Measurements from ENCODE around the gene PIP5KL1.

Gene PIP5KL1

DNA sequence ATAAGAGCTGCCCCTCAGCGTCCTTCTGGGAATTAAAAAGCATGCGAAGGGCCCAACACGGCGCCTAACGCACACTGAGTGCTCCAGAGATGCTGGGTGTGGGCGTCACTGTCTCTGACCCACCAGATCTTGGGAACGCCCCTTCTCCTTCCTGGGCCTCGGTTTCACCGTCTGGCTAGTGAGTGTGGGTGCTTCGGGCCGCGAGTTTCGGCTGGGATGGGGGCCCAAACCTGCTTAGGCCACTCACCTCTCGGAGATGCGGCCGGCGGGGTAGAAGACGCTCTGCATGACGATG lies 3.7 kb downstream of the PIP5KL1 start:
- no peak for TF ChIP-seq GATA1 (IDR thresholded peaks at IDR 0.05; ENCODE audit: low read depth, low read length)
- TF ChIP-seq POLR2A (IDR thresholded peaks at IDR 0.05; ENCODE audit: low read length), result no peak
- peak; percentile 36 to 45 for DNase-seq

DNA sequence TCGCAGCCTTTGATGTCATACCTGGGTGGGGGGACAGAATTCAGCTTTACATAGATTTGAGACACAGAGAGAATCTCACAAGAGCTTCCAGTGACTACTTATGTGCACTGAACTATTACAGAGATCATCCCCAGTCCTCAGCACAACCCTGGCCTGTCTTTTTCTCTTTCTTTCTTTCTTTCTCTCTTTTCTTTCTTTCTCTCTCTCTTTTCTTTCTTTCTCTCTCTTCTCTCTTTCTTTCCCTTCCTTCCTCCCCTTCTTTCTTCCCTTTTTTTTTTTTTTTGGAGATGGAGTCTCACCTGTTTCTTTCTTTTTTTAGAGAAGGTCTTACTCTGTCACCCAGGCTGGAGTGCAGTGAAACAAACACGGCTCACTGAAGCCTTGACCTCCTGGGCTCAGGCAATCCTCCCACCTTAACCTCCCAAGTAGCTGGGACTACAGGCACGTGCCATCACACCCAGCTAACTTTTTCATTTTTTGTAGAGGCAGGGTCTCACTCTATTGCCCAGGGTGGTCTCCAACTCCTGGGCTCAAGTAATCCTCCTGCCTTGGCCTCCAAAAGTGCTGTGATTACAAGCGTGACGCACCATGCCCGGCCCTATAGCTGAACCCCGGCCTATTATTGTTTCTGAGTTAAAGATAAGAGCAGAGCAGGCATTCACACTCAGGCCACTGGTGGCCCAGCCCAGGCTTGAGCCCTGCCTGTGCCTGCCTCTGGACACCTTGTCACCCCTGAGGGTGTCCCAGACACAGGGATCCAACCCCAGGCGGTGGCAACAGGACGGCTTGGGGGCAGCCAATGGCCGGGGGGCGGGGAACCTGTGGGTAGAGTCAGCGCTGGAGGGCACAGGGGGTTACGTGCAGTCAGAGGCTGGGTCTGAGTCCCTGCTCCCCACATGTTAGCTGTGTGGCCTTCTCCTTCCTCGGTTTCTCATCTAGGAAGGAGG lies 4.3 kb downstream of the PIP5KL1 start:
- TF ChIP-seq GATA1 (IDR thresholded peaks at IDR 0.05; ENCODE audit: low read depth, low read length) (no peak), POLR2A (IDR thresholded peaks at IDR 0.05; ENCODE audit: low read length) (no peak)

DNA sequence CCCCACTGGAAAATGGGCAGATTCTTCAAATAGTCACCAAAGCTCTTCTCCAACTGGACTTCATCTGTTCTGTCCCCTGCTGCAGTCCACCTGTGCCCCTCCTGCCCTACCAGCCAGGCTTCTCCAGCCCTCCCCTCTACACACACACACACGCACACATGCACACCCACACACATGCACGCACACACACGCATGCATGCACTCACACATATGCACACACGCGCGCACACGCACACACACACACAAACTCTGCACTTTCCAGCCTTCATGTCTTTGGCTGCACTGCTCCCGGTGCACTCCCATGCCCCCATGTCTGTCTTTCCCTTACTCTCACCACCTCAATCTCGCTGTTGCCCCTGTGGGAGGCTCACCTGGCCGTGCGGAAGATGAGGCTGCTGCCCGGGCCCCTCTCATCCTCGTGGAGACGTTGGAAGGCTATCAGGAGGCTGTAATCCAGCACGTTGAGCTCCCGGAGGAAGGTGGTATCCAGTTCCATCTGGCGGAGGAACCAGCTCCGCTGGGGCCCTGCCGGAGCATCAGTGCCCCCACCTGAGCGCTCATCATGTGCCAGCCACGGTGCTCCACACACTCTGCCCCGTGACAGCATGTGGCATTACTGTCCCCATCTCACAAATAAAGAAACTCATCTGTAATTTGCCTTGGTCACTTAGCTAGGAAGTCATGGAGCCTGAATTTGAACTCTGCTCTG lies 5.7 kb downstream of the PIP5KL1 start:
- DNase-seq, result no peak
- TF ChIP-seq GATA1 (IDR thresholded peaks at IDR 0.05; ENCODE audit: low read depth, low read length) (no peak), POLR2A (IDR thresholded peaks at IDR 0.05; ENCODE audit: low read length) (no peak)

More for the DNA sequence above, 4.3 kb downstream of the PIP5KL1 start:
- no peak for DNase-seq

DNA sequence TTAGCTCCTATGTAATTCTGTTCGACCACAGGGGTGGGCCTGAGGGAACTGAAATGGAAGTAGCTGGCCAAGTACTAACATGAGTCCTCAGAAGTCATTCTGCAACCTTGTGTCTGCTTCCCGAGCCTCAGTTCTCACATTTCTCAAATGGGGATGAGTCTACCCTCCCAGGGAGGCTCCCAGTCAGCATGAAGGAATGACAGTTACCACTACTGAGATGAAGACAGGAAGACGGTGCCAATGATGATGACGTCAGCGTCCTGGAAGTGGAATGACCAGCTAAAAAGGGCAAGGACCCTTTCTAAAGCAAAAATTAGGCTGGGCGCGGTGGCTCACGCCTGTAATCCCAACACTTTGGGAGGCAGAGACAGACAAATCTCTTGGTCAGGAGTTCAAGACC lies 6.8 kb downstream of the PIP5KL1 start:
- DNase-seq, result no peak
- TF ChIP-seq GATA1 (IDR thresholded peaks at IDR 0.05; ENCODE audit: low read depth, low read length) (no peak), POLR2A (IDR thresholded peaks at IDR 0.05; ENCODE audit: low read length) (no peak)

DNA sequence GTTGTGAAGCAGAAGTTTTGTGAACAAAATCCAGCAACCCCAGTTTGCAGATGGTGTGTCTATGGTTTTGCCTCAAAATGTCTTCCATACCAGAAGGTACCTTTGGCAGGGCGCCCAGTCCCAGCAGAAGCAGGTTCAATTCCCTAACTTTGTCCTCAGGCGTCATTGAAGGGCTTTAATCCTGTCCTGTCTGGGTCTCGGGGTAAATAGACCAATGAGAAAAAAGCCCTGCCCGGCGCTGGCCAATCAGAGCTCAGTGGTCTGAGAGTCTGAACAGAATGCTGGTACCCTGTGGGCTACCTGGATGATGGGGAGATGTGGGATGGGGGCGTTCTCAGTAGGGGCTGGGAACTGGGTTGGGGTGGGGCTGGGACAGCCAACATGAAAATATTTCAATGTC lies 7.5 kb downstream of the PIP5KL1 start:
- no peak for DNase-seq
- TF ChIP-seq POLR2A (IDR thresholded peaks at IDR 0.05; ENCODE audit: low read length) (no peak), GATA1 (IDR thresholded peaks at IDR 0.05; ENCODE audit: low read depth, low read length) (no peak)

DNA sequence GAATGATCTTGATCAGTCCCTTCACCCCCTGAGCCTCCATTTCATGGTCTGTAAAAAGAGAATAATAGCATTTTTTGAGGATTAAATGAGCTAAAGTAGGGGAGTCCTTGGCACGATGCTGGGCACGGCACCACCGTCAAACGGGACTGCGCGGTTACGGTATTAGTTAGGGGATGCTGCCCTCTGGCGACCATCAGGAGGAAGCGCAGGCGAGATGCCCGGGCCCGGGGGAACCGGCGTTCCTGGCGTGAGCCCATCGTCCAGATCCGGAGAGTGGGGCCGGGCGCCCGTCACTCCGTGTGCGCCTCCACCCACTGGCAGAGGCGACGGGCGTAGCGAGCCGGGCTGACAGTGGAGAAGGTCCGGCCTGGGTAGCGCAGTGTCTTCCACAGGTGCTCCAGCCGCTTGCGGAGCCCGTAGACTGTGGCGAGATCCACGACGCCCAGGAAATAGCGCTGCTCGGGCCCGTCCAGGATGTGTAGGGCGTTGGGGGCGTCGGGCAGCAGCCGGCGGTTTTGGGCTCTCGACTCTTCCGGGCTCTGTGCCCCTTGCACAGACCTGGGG lies 8.9 kb downstream of the PIP5KL1 start:
- TF ChIP-seq POLR2A (IDR thresholded peaks at IDR 0.05; ENCODE audit: low read length) (no peak), GATA1 (IDR thresholded peaks at IDR 0.05; ENCODE audit: low read depth, low read length) (no peak)
- DNase-seq, result peak; percentile 72 to 87

DNA sequence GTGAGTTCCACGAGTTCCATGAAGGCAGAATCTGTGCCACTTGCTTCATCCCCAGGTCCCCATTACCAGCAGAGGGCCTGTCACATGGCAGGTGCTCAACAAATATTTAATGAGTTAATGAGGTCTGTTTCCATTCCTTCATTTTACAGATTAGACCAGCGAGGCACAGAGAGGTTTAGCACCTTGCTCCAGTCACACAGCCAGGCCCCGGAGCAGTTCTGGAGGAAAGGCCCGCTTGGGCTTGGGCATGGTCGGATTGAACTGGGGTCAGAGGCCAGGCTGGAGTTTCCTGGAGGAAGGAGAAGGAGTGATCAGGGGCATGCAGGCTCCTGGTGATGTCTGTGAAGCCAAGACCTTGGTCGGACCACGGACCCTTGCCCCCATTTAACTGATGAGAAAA lies 9.8 kb downstream of the PIP5KL1 start:
- no peak for TF ChIP-seq GATA1 (IDR thresholded peaks at IDR 0.05; ENCODE audit: low read depth, low read length)
- TF ChIP-seq POLR2A (IDR thresholded peaks at IDR 0.05; ENCODE audit: low read length), result no peak
- DNase-seq, result no peak

DNA sequence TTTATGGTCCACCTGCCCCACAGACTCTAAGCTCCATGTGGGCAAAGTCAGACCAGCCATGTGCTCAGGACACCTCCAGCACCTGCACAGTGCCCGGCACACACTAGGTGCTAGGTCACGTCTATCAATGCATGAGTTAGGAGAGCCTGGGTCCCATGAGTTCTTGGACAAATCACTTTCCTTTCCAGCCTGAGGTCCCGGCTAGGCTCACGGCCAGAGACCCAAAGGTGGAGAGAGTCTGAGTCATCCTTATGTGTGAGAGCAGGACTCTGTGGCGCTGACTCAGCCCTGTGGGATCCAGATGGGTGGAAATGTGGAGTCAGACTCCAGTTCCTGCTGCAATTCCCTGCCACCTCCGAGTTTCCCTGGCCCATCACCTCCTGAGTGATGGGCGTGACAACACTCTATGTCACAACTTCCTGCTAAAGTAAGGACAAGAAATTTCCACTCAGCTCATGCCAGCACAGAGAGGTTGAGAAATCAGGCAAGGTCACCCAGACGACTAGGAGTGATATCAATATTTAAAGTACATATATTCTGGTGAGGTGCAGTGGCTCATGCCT lies 11.2 kb downstream of the PIP5KL1 start:
- peak; percentile 46 to 79 for DNase-seq
- TF ChIP-seq POLR2A (IDR thresholded peaks at IDR 0.05; ENCODE audit: low read length), result no peak
- no peak for TF ChIP-seq GATA1 (IDR thresholded peaks at IDR 0.05; ENCODE audit: low read depth, low read length)

DNA sequence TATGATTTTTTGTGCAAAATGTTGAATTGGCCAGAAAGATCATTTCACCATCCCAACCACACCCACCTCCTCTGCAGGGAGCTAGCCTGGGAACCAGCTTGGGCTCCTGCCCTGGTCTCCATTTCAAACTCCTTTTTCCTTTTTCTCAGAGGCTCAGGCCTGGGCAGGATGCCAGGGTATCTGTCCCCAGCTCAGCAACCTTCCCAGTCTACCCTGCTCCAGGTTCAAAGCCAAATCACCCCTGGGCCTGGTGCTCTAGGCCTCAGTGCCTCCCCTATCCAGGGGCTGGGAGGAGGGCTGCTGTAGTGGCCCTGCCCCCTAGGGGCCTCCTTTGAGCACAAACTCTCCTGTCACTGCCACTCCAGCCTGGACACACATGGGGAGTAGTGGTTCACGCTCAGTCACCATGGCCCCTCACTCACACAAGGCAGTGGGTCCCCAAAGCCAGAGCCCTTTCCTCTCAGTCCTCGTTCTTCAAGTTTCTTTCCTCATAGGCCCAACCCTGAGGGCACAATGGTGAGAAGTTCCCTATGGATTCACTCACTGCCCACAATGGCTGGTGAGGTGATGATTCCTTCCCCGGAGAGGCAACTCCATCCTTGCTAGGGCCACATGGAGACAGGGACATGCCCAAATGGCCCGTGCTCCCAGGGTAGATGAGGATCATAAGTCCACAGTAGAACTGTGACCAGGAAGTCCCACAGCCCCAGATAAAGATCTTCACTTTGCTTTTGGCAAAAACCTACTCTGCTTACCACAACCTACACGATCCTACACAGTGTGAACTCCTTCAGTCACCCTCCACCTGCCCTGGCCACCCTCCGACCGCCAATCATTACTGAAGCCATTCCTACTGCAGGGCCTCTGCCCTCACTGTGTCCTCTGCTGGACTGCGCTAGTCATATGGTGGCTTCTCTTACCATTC lies 12.1 kb downstream of the PIP5KL1 start:
- DNase-seq, result peak; percentile 61 to 75
- TF ChIP-seq GATA1 (IDR thresholded peaks at IDR 0.05; ENCODE audit: low read depth, low read length) (no peak), POLR2A (IDR thresholded peaks at IDR 0.05; ENCODE audit: low read length) (no peak)

DNA sequence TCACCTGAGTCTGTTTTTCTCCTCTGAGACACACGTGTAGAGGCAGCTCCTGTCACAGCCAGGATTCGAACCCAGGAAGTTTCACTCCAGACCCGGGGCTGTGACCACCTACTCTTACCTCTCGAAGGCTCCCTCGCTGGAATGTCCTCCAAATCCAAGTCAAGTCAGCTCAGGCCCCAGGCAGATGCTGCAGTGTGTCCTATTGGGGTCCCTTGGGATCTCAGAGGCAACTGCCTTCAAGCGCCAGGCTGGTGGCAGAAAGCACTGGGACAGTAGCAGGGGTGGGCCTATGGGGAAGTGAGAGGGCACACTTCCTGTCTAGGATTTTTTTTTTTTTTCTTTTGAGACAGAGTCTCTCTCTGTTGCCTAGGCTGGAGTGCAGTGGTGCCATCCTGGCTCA lies 13.0 kb downstream of the PIP5KL1 start:
- no peak for TF ChIP-seq GATA1 (IDR thresholded peaks at IDR 0.05; ENCODE audit: low read depth, low read length)
- no peak for TF ChIP-seq POLR2A (IDR thresholded peaks at IDR 0.05; ENCODE audit: low read length)
- no peak for DNase-seq

DNA sequence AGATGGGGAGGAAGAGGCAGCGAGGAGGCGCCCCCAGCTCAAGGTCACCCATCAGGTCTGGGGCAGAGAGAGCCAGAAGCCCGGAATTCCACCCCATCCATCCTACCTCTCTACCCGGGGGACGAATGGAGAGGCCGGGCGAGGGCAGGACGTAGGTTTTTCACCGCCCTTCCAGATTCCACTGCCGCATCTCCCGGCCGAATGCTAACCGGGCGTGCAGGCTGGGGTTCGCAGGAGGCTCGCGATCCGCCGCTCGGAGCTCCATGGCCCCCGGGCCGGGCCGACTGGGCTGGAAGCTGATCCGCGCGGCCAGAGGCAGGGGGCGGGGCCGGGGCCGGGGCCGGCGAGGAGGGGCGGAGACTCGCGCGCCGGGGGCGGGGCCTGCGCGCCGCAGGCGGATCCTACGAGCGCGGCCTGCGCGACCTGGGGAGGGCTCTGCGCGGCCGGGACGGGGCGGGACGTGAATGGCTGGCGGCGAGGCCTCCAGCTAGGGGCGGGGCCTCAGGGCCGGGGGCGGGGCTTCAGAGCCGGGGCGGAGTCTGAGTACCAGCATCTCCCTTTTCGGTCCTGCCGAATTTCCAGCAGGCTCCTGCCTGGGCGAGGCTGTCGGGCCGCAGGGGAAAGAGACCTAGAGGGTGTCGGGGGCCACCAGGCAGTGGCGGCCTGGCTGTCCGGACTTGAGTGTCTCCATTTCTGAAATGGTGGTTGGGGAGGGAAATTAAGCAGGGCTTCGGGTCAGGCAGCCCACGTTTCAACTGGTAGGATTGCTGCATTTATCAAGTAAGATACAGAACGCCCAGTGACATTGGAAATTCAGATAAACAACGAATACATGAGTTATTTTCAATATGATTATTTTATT lies 13.6 kb downstream of the PIP5KL1 start, which contains the start of gene ST6GALNAC4:
ST6GALNAC4 (minus strand) TSS at position 322 of the 862 bp plus-strand sequence. CDS start 622 bp downstream, outside the sequence.
- TF ChIP-seq GATA1 (IDR thresholded peaks at IDR 0.05; ENCODE audit: low read depth, low read length) (no peak), POLR2A (IDR thresholded peaks at IDR 0.05; ENCODE audit: low read length) (peak; percentile 65)
- DNase-seq, result peak; percentile 95 to 98
